ENCODE measurements around the gene TLE6.
"Not testable (repeated sequence)": the region's sequence is repeated elsewhere in the genome, so short reads cannot be mapped to it uniquely, and the experiment has no call there.

The TLE6 gene

DNA sequence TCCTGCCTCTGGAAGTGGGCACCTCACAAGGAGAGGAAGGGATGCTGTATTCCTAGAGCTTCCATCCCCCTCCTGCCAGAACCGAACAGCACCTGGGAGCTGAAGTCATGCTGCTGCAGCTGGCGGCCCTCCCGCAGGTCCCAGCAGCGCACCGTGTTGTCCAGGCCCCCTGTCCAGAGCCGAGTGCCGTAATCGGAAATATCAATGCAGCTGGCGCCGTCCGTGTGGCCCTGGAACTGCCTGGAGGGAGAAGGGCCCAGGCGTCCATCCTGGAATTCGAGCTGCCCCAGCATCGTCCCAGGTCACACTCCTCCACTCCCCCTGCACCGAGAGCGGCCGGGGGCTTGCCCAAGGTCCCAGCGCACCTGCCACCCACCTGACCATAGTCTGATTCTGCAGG is 28.0 kb downstream of the TLE6 start:
- no peak for DNase-seq

DNA sequence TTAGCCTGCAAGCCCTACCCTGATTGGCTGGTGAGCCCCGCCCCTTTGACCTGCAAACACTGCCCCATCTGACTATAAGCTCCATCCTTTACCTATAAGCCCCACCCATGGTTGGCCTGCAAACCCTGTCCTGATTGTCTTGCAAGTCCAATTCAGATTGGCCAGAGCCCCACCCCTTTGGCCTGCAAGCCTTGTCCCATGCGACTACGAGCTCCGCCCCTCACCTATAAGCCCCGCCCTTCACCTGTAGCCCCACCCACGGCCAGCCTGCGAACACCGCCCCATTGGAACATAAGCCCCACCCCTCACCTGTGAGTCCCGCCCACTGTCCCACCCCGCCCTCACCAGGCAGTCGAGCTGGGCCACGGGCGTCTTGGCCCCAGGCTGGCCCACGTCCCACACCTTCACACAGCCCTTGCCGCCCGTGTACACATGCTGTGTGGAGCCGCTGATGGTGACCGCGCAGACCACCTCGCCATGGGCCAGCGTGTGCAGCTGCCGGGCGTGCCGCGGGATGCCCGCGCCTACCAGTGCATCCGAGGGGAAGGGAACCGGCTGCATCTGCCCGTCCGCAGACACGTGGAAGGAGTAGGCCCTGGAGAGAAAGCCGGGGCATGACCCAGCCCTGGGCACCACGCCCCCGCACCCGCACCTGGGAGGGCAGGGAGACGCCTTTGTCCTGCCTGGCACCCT is 28.9 kb downstream of the TLE6 start:
- DNase-seq: no peak

DNA sequence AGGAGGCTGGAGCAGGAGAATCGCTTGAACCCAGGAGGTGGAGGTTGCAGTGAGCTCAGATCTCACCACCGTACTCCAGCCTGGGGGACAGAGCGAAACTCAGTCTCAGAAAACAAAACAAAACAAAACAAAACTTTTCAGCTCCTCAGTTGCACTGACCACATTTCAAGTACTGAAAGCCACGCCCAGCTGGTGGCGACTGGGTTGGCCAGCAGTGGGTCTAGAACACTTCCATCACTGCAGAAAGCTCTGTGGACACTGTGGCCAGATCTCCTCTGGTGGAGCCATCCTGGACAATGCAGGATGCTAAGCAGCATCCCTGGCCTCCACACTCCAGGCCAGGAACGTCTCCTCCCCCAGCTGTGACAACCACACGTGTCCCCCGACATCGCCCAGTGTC is 30.6 kb downstream of the TLE6 start:
- DNase-seq: no peak

DNA sequence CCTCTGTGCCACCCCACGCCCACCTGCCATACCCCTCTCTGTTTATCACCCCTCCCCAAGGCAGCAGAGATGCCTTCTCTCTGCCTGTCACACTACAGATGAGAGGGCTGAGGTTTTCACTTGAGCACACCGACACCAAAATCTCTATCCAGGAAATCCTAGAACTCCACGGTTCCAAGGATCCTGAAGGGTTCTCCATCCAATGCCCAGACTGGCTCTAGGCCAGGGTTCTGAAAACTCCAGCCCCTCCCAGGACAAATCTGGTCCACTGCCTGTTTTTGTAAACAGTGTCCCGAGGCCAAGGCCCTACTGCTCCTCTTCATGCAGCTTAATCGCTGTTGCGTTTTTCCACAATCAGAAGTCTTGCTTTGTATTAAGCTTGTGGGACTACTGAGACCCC is 31.6 kb downstream of the TLE6 start:
- DNase-seq: no peak

DNA sequence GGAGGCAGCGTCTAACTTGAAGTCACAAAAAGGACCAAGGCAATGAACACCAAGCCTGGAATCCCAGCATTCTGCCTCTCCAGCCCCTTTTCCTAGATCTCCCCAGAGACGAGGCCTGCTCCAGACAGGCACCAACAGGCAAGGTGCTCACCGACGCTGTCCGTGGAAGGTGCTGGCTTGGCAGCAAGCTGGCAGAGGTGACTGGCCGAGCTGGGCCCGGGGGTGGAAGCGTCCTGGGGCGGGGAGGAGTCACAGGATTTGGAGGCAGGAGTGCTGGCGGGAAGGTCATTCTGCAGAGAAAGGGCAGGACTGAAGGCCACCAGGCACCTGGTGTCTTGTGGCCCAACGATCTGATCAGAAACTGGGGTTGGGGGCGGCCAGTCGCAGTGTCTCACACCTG is 33.5 kb downstream of the TLE6 start:
- DNase-seq: no peak

DNA sequence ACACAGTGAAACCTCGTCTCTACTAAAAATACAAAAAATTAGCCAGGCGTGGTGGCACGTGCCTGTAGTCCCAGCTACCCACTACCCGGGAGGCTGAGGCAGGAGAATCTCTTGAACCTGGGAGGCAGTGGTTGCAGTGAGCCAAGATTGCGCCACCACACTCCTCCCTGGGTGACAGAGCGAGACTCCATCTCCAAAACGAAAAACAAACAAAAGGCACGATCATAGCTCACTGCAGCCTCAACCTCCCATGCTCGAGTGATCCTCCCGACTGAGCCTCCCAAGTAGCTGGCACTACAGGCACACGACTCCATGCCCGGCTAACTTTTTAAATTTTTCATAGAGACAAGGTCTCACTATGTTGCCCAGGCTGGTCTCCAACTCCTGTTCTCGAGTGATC is 34.7 kb downstream of the TLE6 start:
- not testable (repeated sequence) for DNase-seq

DNA sequence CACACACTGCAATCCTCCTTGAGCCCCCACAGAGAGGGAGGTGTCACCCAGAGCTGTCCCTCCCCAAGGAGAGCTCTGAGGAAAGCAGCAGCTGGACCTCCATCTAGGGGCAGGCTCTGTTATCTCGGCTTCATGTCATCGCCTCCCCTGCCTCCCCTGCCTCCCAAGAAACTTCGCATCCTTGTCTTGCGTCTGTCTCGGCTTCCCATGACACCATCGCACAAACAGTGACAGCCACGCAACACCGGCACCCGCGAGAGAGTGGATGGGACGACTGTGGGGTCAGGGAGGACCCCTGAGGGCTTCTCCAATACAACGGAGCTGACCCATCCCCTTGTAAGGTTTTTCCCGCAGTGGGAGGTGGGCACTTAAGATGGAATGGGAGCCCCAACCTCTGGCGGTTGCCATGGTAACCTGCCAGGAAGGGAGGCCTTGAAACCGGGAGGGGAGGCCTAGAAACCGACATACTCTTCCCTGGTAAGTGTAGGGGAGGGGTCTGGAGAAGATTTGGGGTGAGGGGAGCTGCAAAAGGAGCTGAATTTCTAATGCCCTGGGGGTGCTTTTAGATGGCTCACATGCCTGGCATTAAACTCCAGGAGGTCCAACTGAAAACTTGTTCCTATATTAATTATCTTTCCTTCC is 35.4 kb downstream of the TLE6 start:
- no peak for DNase-seq

DNA sequence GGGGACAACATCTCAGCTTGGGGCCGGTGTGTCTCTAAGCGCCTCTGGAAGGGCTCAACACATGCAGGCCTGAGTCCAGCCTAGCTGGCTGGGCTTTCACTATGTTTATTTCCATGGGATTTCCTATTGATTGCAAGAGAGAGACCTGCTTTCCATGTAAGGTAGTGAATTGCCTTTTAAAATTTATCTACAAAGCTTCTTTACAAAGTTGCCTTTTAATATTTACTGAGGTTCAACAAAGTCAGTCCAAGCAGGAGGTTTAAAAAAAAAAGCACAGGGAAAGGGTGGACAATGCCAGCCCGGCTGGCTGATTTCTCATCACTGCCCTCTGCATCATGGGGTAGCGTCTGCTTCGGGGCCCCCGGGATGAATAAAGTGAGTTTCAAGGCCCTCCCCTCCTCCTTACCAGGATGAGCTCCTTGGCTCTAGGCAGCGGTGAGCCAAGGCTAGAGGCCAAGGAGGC is 35.9 kb downstream of the TLE6 start:
- DNase-seq: no peak

DNA sequence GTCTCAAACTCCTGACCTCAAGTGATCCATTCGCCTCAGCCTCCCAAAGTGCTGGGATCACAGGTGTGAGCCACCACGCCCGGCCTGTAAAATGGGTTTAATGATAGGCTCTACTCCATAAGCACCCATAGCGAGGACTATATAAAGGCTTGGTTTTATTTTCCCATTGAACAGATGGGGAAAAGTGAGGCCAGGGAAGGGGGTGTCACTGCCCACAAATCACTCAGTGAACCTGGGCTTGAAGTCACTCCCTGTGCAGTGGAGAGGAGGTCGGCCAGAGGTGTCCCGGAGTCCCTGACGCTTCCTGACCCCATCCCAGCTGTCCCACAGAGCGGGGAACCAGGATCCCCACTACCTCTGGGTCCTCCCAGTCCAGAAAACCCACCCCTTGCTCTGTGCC is 36.8 kb downstream of the TLE6 start:
- no peak for DNase-seq

DNA sequence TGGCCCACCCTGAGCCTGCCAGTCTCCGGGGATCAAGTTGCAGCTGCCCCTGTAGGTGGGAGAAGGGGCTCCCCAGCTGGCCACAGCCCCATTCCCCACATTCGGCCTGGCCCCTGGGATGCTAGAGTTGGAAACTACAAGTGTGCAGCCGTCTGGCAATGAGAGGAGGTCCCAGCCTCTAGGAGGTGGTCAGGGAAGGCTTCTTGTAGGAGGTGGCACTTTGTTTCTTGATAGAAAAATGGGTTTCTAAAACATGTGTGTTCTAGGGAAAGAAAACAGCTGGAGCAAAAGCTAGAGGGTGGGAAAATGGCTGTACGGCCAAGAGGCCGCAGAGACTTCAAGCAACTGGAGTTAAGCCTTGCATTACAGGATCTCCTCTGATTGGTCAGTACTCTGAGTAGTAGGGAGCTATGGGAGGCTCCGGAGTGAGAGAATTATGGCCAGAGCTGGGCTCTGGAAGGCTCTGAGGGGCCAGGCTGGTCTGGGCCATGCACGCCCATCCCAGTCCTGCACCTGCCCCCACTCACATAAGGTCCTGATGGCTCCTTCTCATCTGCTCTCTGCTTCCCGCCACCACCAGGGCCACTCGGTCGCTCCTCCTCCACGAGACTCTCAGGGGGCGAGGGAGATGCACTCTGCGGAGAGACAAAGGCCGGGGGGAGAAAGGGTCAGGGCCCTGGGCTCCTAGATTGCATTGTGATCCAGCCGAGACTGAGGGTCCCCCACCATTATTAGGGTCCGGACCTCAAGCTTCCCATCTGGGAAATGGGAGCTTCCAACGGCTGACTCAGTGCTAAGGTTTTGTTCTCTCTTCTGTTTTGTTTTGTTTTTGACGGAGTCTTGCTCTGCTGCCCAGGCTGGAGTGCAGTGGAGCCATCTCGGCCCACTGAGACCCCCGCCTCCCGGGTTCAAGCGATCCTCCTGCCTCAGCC is 38.0 kb downstream of the TLE6 start:
- DNase-seq: no peak

DNA sequence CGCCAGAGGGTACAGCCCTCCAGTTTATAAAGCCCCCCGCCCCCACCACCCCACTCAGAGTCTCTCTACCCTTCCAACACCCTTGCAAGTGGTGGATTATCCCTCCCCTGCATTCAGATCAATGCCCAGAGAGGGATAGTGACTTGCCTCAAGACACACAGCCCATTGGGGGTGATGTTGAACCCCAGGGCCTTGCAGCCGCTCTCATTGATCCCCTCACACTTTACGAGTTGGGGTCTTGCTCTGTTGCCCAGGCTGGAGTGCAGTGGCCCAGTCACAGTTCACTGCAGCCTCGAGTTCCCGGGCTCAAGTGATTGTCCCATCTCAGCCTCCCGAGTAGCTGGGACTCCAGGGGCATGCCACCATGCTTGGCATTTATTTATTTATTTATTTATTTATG is 40.6 kb downstream of the TLE6 start:
- DNase-seq: no peak

DNA sequence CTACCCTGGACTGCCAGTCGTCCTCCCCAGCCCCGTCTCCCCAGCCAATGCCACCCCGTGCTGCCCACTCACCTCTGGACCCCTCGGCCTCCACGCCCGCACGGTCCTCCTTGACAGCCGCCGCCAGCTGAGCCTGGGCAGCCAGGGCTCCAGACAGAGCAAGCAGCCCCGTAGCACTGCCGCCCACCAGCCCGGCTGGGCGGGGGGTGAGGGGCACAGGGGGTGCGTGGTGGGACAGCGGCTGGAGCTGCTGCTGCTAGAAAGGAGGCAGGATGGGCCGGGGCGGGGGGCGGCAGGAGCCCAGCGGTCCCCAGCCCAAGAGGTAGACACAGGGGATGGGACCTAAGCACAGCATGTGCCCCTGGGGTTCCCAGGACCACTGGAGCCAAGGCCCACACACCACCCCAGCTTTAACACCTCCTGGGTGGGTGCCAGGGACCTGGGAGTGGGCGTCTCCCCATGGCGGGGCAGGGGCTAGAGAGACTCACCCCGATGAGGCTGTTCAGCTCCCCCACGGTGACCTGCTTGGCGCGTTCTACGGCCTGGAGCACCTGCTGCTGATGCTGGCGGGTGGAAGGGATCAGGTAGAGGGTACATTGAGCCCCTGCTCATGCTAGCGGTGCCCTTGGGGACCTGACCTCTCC is 42.0 kb downstream of the TLE6 start:
- no peak for DNase-seq

DNA sequence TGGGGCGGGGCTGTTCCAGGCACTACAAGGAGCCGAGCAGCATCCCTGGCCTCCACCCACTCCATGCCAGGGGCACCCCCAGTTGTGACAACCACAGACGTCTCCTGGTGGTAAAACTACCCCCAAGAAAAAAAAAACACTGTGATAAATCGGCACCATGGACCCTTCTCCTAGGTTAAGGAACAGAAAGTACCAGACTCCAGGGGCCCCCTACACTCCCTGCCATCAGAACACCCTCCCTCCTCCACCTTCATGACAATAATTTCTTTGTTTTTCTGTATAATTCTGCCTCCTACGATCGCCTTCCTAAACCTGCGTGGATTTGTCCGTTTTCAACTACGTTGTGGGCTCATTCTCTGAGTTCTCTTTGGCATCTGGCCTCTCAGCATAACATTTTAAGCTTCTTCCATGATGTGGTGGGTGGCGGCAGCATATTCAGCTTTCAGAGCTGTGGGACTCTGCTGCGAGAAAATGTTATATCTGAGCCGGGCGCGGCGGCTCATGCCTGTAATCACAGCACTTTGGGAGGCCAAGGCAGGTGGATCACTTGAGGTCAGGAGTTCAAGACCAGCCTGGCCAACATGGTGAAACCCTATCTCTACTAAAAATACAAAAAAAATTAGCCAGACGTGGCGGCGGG is 43.1 kb downstream of the TLE6 start:
- DNase-seq: no peak

DNA sequence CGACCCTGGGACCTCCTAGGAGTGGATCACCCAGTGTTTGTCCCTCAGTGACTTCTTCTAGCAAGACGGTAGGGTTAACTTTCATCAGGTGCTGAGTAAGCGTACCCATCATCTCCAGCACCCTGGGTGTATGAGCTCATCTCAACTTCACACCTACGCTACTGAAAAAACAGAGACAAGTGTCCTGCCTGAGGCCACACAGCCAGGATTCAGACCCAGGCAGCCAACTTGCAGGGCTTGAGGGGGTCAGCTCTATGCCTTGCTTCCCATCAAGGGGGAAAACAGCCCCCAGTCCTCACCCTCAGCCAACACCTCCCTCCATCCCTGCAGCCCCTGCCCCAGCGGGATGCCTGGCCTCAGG is 47.1 kb downstream of the TLE6 start:
- DNase-seq: no peak

DNA sequence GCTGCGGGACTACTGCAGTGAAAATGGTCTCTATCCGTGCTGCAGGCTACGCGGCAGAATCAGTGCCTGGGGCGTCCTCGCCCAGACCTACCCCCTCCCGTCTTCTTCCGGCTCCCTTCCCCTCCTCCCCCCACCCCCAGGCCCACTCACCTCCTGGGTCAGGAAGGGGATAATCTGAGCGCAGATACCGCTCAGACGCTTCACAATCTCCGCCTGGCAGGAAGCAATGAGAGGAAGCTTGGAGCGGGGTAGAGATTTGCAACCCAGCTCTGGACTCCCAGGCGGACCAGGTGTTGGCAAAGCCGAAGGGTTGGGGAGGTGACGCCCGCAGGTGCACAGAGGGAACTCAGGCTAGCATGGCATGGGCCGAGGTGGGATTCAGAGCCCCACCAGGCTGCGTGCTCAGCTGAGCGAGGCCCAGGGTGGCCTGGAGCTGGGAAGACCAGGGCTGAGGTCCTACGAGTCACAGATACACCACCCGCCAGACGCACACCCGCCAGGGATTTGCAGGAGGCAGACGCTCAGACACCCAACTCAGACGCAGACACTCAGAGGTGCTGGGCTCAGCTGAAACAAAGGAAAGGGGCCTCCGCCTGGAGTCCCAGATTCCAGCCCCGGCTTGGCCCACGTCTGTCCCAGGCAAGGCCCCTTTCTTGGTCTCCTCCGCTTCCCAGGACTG is 47.6 kb downstream of the TLE6 start:
- DNase-seq: no peak

DNA sequence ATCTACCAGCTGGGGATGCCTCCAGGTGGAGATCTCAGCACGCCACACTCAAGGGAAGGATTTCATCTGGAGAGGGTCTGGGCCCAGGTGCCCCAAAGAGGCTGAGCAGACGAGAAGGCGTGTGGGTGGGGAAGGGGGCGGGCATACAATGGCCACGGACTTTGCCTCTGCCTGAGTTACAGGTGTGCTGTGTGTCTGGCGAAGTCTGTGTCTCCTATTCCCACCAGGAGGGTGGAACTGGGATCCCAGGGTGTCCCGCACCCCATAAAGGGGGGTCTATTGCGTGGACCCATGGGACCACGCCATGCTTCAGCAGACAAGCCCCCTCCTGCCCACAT is 48.2 kb downstream of the TLE6 start:
- DNase-seq: no peak

DNA sequence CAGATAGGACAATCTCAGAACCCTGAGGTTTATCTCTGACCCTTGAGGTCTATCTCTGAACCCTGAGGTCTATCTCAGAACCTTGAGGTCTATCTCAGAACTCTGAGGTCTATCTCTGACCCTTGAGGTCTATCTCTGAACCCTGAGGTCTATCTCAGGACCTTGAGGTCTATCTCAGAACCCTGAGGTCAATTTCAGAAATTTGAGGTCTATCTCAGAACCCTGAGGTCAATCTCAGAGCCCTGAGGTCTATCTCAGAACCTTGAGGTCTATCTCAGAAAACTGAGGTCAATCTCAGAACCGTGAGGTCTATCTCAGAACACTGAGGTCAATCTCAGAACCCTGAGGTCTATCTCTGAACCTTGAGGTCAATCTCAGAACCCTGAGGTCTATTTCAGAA is 49.4 kb downstream of the TLE6 start:
- DNase-seq: no peak

DNA sequence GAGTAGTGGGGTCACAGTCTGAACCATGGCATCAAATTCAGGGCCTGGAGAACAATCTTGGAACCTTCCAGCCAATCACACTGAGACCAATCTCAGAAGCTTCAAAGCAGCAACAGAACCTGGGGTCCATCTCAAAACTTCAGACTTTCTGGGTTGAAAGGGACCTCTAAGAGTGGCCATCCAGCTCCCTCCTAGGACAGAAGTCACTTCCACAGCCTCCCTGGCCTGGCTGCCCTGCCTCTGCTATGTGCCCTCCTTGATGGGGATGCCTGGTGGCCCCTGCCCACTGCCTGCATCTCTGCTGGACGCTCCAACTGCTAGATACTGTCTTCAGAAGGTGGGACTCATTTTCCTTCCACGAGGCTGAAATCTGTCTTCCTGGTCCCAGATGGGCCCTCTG is 49.9 kb downstream of the TLE6 start:
- DNase-seq: no peak

DNA sequence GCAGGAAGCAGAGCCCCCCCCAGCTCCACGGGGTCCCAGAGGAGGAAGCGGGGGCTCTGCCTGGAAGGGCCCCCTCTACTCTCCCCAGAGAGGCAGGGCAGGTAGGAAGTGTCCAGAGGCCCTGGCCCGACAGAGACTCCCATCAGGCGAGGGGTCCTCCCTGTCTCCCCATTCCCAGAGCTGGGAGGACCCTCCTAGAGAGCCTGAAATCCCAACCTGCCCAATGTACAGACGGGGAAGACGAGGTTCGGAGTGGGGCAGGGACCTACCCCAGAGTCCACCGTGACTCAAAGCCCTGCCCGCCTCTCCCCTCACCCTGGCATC is 50.6 kb downstream of the TLE6 start:
- DNase-seq: no peak

DNA sequence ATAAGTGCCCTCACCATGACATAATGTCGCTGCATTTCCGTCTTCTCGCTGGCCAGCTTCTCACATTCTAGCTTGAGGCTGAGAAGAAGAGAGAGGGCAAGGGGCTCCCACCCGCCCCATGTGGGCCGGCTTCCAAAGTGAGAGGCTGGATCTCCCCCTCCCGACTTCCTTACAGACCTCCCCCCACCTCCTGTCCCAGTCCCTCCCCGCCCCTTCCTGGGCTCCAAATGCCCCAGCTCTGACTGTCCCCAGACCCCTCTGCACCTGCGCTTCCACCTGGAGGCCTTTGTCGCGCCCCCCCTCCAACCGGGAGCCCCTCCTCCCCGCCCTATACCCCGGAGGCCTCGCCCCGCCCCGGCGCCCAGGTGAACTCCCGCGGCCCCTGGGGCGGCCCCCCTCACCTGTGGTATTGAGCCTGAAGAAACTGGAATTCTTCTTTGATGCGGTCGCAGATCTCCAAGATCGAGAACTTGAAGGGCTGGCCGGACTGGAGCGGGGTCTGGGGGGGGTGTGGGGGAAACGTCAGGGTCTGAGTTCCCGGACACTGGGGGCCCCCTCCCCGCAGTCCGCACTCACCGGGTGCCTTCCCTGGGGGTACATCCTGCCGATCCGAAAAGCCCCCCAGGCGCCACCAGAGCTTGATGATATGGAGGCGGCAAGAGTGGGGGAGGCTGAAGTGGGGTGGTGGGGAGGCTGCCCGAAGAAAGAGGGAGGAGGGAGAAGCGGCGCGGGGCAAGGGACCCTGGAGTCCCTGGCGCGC is 51.1 kb downstream of the TLE6 start:
- DNase-seq: no peak

DNA sequence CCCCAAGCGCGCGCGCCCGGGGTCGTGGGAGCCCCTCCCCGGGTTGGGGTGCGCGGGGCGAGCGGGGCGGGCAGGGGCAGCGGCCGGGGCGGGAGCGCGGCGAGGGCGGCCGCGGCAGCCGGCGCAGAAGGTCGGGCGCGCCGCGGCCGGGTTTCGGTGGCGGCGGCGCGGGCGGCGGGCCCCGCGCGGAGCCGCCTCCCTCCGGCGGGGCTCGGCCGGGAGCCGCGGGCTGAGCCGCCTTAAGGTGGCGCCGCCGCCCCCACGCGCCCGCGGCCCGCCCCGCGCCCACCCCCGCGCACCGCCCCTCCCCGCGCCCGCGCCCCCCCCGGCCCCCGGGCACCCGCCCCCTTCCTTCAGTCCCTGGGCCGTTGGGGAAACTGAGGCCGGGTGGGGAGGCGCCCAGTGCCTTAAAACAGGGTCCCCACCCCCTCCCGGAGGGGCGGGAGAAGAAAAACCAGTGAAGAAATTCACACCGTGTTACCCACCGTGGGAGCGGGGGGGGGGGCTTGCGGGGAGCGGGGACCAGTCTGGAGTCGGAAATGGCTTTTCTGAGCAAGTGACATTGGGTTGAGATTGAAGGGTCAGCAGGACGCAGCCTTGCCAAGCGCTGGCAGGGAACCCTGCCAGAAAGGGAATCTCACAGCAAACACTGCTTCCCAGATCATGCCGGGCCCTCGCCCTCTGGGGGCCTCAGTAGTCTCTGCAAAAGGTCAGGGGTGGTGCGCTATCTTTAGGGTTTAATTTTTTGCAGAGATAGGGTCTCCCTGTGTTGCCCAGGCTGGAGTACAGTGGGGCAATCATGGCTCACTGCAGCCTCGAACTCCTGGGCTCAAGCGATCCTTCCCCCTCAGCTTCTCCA is 51.9 kb downstream of the TLE6 start, which contains the start of gene TLE2:
TLE2 (minus strand) TSS at position 216 of the 859 bp plus-strand sequence. CDS start 376 bp downstream, outside the sequence.
- no peak for DNase-seq

Data from activated CD4-positive, alpha-beta T cell treated with anti-CD3 and anti-CD28 coated beads, Interleukin-2, amount 50 U/mL, for 4 hours (primary cell).